IMR-90 (cell line): ENCODE measurements around the gene NEUROG3. TPM values are rescaled to one million over a fixed set of nuclear protein-coding genes. Genes with fewer than 3 reads are reported as not detected.

Experiments used
- ATAC-seq: fragments of 200-7000 bp; cut with Tn5 transposase; 2 replicates; pipeline ENCODE4 v1.9.1; 2020; ENCODE audit warnings: low read depth, mild to moderate bottlenecking, moderate library complexity
- BruUV-seq: library from RNA; stranded (reverse); fragments of 400-500 nt; replicated peaks from 2 replicates; lab custom pipeline; 2021; lab: Mats Ljungman, UMichigan
- CTCF ChIA-PET: fragments of 300-600 bp; formaldehyde crosslinking; extraction: SDS; loops from one replicate; lab custom pipeline; 2021; ENCODE audit warnings: antibody characterized with exemption; lab: Yijun Ruan, JAX
- POLR2A ChIA-PET: fragments of 300-600 bp; sonication (Branson Sonifier 250); formaldehyde crosslinking; loops from one replicate; lab custom pipeline; 2022; ENCODE audit warnings: antibody characterized with exemption; ENCODE audit not compliant: unreplicated experiment; lab: Charles Lee
- DNase-seq: peaks from one replicate; pipeline ENCODE4 v3.0.0; 2013
- H2AFZ ChIP-seq: replicated peaks from 2 replicates; pipeline ENCODE3; 2013; ENCODE audit warnings: low read length, mild to moderate bottlenecking; ENCODE audit not compliant: poor library complexity
- H2AK5ac ChIP-seq: 2 replicates; pipeline ENCODE4 v1.6.1; 2013; ENCODE audit warnings: low read depth, low read length, inconsistent platforms
- H2AK9ac ChIP-seq: replicated peaks from 2 replicates; pipeline ENCODE3; 2013; ENCODE audit warnings: mild to moderate bottlenecking, low read depth, low read length, moderate library complexity; ENCODE audit not compliant: poor library complexity
- H2BK120ac ChIP-seq: 2 replicates; pipeline ENCODE4 v1.6.1; 2013; ENCODE audit warnings: low read depth, low read length, inconsistent platforms
- H2BK15ac ChIP-seq: 3 replicates; pipeline ENCODE4 v1.6.1; 2013; ENCODE audit warnings: low read depth, low read length, inconsistent platforms
- H2BK20ac ChIP-seq: 2 replicates; pipeline ENCODE4 v1.6.1; 2013; ENCODE audit warnings: low read depth, mild to moderate bottlenecking, inconsistent platforms, low read length, moderate library complexity
- H2BK5ac ChIP-seq: 2 replicates; pipeline ENCODE4 v1.6.1; 2013; ENCODE audit warnings: mild to moderate bottlenecking, low read depth, low read length, inconsistent platforms; ENCODE audit not compliant: poor library complexity, severe bottlenecking
- H3K14ac ChIP-seq: replicated peaks from 2 replicates; pipeline ENCODE4 v1.6.1; 2013; ENCODE audit warnings: low read depth, low read length, inconsistent platforms
- H3K18ac ChIP-seq: 2 replicates; pipeline ENCODE4 v1.6.1; 2013; ENCODE audit warnings: low read depth, low read length, control low read depth
- H3K23ac ChIP-seq: 2 replicates; pipeline ENCODE4 v1.6.1; 2013; ENCODE audit warnings: low read depth, low read length, inconsistent platforms
- H3K27ac ChIP-seq: 2 replicates; pipeline ENCODE4 v1.5.1; 2013; ENCODE audit warnings: mild to moderate bottlenecking, control low read depth, low read length; ENCODE audit not compliant: insufficient read depth
- H3K27me3 ChIP-seq: 2 replicates; pipeline ENCODE4 v1.6.1; 2013; ENCODE audit warnings: low read length; ENCODE audit not compliant: control insufficient read depth, insufficient read depth
- H3K36me3 ChIP-seq: 2 replicates; pipeline ENCODE4 v1.6.1; 2013; ENCODE audit warnings: low read length, mixed read lengths; ENCODE audit not compliant: control insufficient read depth, insufficient read depth
- H3K4ac ChIP-seq: 2 replicates; pipeline ENCODE4 v1.6.1; 2013; ENCODE audit warnings: low read depth, low read length, inconsistent platforms
- H3K4me1 ChIP-seq: 2 replicates; pipeline ENCODE4 v1.6.1; 2013; ENCODE audit warnings: low read length, mixed read lengths; ENCODE audit not compliant: control insufficient read depth, insufficient read depth
- H3K4me2 ChIP-seq: 2 replicates; pipeline ENCODE4 v1.6.1; 2013; ENCODE audit warnings: low read depth, mild to moderate bottlenecking, control low read depth, low read length, moderate library complexity
- H3K4me3 ChIP-seq: 2 replicates; pipeline ENCODE4 v1.5.1; 2013; ENCODE audit warnings: low read depth, mild to moderate bottlenecking, control low read depth, low read length, moderate library complexity; ENCODE audit not compliant: insufficient read depth
- H3K56ac ChIP-seq: 2 replicates; pipeline ENCODE4 v1.6.1; 2013; ENCODE audit warnings: low read length, inconsistent platforms; ENCODE audit not compliant: insufficient read depth; ENCODE audit errors: extremely low read depth
- H3K79me1 ChIP-seq, 2 experiments: 2 replicates each; pipeline ENCODE4 v1.6.1; 2013; ENCODE audit warnings: low read length in 2 of 2, inconsistent platforms in 1 of 2, low read depth in 1 of 2
- H3K9ac ChIP-seq: 2 replicates; pipeline ENCODE4 v1.6.1; 2013; ENCODE audit warnings: low read depth, low read length, control low read depth
- H3K9me1 ChIP-seq: 2 replicates; pipeline ENCODE4 v1.6.1; 2013; ENCODE audit warnings: low read length, inconsistent platforms; ENCODE audit not compliant: insufficient read depth
- H3K9me3 ChIP-seq: 2 replicates; pipeline ENCODE4 v1.6.1; 2013; ENCODE audit warnings: low read length; ENCODE audit not compliant: control insufficient read depth, insufficient read depth
- H4K20me1 ChIP-seq: 2 replicates; pipeline ENCODE4 v1.6.1; 2013; ENCODE audit warnings: low read length, inconsistent platforms; ENCODE audit not compliant: insufficient read depth
- H4K5ac ChIP-seq: 2 replicates; pipeline ENCODE4 v1.6.1; 2013; ENCODE audit warnings: mild to moderate bottlenecking, low read depth, low read length, control low read depth
- H4K8ac ChIP-seq, 2 experiments: 2 replicates each; pipeline ENCODE4 v1.6.1; 2013; ENCODE audit warnings: low read depth in 2 of 2, low read length in 2 of 2, control low read depth in 1 of 2, inconsistent platforms in 1 of 2
- H4K91ac ChIP-seq: 2 replicates; pipeline ENCODE4 v1.6.1; 2013; ENCODE audit warnings: low read depth, low read length, inconsistent platforms; ENCODE audit not compliant: insufficient read depth
- FOS ChIP-seq: fragments of 150-350 bp; IDR thresholded peaks from 2 replicates; pipeline ENCODE4 v1.6.1; 2016; ENCODE audit warnings: low read depth, low read length
- MAFK ChIP-seq: IDR thresholded peaks from 2 replicates; pipeline ENCODE4 v1.6.1; 2012; ENCODE audit warnings: low read depth, low read length, improper control_type of control experiment
- SMC3 ChIP-seq: fragments of 150-350 bp; IDR thresholded peaks from 2 replicates; pipeline ENCODE4 v1.6.1; 2016; ENCODE audit warnings: low read depth, mild to moderate bottlenecking, antibody characterized with exemption, low read length, moderate library complexity
- dilution Hi-C: fragments of 300-500 bp; cut with HindIII; formaldehyde crosslinking; loops from one replicate; pipeline ENCODE4 v1.14.3; 2018; ENCODE audit warnings: low sequenced_read_pairs; ENCODE audit not compliant: unreplicated experiment
- in situ Hi-C: fragments of 300-500 bp; cut with MboI; formaldehyde crosslinking; loops from 3 replicates; pipeline ENCODE4 v1.14.3; 2019; ENCODE audit warnings: low sequenced_read_pairs, inconsistent platforms, mixed read lengths
- intact Hi-C: fragments of 100-400 bp; cut with micrococcal nuclease; formaldehyde crosslinking; loops from 2 replicates; pipeline ENCODE4 v1.10.0; 2022
- polyA plus RNA-seq, 3 experiments: library from polyadenylated mRNA; depleted of rRNA; stranded (reverse); fragments of >200 nt; gene quantifications; 2 replicates each; pipeline ENCODE4 v1.2.3, GENCODE V29; 2012; ENCODE audit warnings: low replicate concordance in 1 of 3
- total RNA-seq: library from RNA; depleted of rRNA; stranded (reverse); fragments of >200 nt; gene quantifications from 2 replicates; pipeline ENCODE4 v1.2.3, GENCODE V29; 2012

NEUROG3 gene
- total and polyA plus RNA-seq, 2 of the 4 experiments (the other 2 are of a cell fraction) = not detected

GRCh38 chr10:69612760-69613159, 39.5 kb upstream of the NEUROG3 start:
- Histone ChIP-seq H3K4me3 (no peak overlapping the region), H3K9me3 (peaks cover 3% of the 10 kb centered on the region; the same call in 1 of the 2 replicates), H3K9ac (no peak overlapping the region), H4K5ac (no peak overlapping the region), H4K8ac (no peak overlapping the region), H3K9me1 (no peaks in the 10 kb centered on the region), H4K91ac (no peak overlapping the region), H2AFZ (no peak overlapping the region), H2AK9ac (no peak overlapping the region), H3K23ac (no peak overlapping the region), H3K4me2 (no peak overlapping the region), H3K56ac (no peak overlapping the region), H3K4ac (no peak overlapping the region), H2AK5ac (no peak overlapping the region), H2BK15ac (no peak overlapping the region), H3K14ac (no peak overlapping the region), H3K36me3 (no peaks in the 10 kb centered on the region), H2BK5ac (no peak overlapping the region), H4K20me1 (no peaks in the 10 kb centered on the region), H3K18ac (no peak overlapping the region), H2BK20ac (no peak overlapping the region), H2BK120ac (no peak overlapping the region), H3K79me1 (no peaks in the 10 kb centered on the region), H3K27ac (no peak overlapping the region), H3K27me3 (peaks cover 26% of the 10 kb centered on the region), H3K4me1 (no peaks in the 10 kb centered on the region)
- ChIA-PET POLR2A (no interaction called here), CTCF (no interaction called here)
- DNase-seq (no peak), ATAC-seq (no peak)
- in situ Hi-C loops (no loop called here), intact Hi-C loops (no loop called here), dilution Hi-C loops (no loop called here)
- TF ChIP-seq MAFK (no peak), SMC3 (no peak), FOS (no peak)
- BruUV-seq = no TSS peak
